PC-9 (cell line): ENCODE data around the gene MAN2C1. TPM values are rescaled to one million over a fixed set of nuclear protein-coding genes. Genes with fewer than 3 reads are reported as not detected.

ENCODE experiments used
- BruUV-seq: library from RNA; stranded (reverse); fragments of 400-500 nt; replicated peaks from 2 replicates; lab custom pipeline; 2021; lab: Mats Ljungman, UMichigan
- CTCF ChIA-PET: fragments of 300-600 bp; sonication (Branson Sonifier 250); formaldehyde crosslinking; loops from one replicate; lab custom pipeline; 2022; ENCODE audit warnings: antibody characterized with exemption; lab: Charles Lee
- POLR2A ChIA-PET: fragments of 300-600 bp; sonication (Branson Sonifier 250); formaldehyde crosslinking; loops from one replicate; lab custom pipeline; 2022; ENCODE audit warnings: antibody characterized with exemption; ENCODE audit not compliant: unreplicated experiment; lab: Charles Lee
- DNase-seq, 2 experiments: peaks; one replicate each; pipeline versions ENCODE4 v3.0.0 to v3.0.0-alpha.2; 2015 to 2022; ENCODE audit warnings: mixed read lengths in 1 of 2
- H2AFZ ChIP-seq: fragments of 200-600 bp; sonication (generic); 2 replicates; pipeline ENCODE4 v1.8.1; 2017; ENCODE audit warnings: antibody characterized with exemption
- H3F3A ChIP-seq: fragments of 200-600 bp; sonication (generic); 2 replicates; pipeline ENCODE4 v1.8.1; 2017; ENCODE audit warnings: antibody characterized with exemption, mild to moderate bottlenecking, low read depth; ENCODE audit not compliant: insufficient read depth
- H3K27ac ChIP-seq: fragments of 200-600 bp; sonication (generic); 2 replicates; pipeline ENCODE4 v1.6.1; 2016; ENCODE audit warnings: mixed run types
- H3K27me3 ChIP-seq: fragments of 200-600 bp; sonication (generic); 2 replicates; pipeline ENCODE4 v1.6.1; 2016; ENCODE audit warnings: low read depth, mixed run types; ENCODE audit not compliant: insufficient read depth
- H3K36me3 ChIP-seq: fragments of 200-600 bp; sonication (generic); 2 replicates; pipeline ENCODE4 v1.6.1; 2016; ENCODE audit warnings: low read depth, mixed run types
- H3K4me1 ChIP-seq: fragments of 200-600 bp; sonication (generic); replicated peaks from 2 replicates; pipeline ENCODE4 v1.6.1; 2016; ENCODE audit warnings: mixed run types; ENCODE audit not compliant: insufficient read depth
- H3K4me2 ChIP-seq: fragments of 200-600 bp; sonication (generic); 2 replicates; pipeline ENCODE4 v1.6.1; 2017; ENCODE audit warnings: mixed run types
- H3K4me3 ChIP-seq: fragments of 200-600 bp; sonication (generic); 2 replicates; pipeline ENCODE4 v1.6.1; 2016; ENCODE audit warnings: mixed run types
- H3K79me2 ChIP-seq: fragments of 200-600 bp; sonication (generic); 2 replicates; pipeline ENCODE4 v1.6.1; 2017; ENCODE audit warnings: low read depth, mixed run types
- H3K9me2 ChIP-seq: fragments of 200-600 bp; sonication (generic); 2 replicates; pipeline ENCODE4 v1.8.1; 2017; ENCODE audit warnings: mild to moderate bottlenecking; ENCODE audit not compliant: insufficient read depth
- H3K9me3 ChIP-seq: fragments of 200-600 bp; sonication (generic); 2 replicates; pipeline ENCODE4 v1.8.1; 2016; ENCODE audit warnings: low read depth; ENCODE audit not compliant: insufficient read depth
- H4K20me1 ChIP-seq: fragments of 200-600 bp; sonication (generic); 2 replicates; pipeline ENCODE4 v1.8.1; 2017; ENCODE audit not compliant: insufficient read depth
- EZH2 ChIP-seq: fragments of 200-600 bp; sonication (generic); IDR thresholded peaks from 2 replicates; pipeline ENCODE4 v1.8.0; 2017; ENCODE audit warnings: antibody characterized with exemption, low read depth
- intact Hi-C: fragments of 100-400 bp; cut with micrococcal nuclease; formaldehyde crosslinking; loops from one replicate; pipeline ENCODE4 v1.10.0; 2022; ENCODE audit not compliant: unreplicated experiment
- total RNA-seq: library from RNA; stranded (reverse); gene quantifications from 2 replicates; pipeline ENCODE4 v1.2.3, GENCODE V29; 2021
- TF ChIP-seq, protein P1 (sequence below): fragments of 200-600 bp; sonication (generic); conservative IDR thresholded peaks from 2 replicates; pipeline ENCODE4 v1.6.1; 2017; ENCODE audit warnings: mixed run types, antibody characterized with exemption, mild to moderate bottlenecking, moderate library complexity

MAN2C1 gene
- total RNA-seq, 1 experiment from 2014 or later = 94.3 TPM

DNA sequence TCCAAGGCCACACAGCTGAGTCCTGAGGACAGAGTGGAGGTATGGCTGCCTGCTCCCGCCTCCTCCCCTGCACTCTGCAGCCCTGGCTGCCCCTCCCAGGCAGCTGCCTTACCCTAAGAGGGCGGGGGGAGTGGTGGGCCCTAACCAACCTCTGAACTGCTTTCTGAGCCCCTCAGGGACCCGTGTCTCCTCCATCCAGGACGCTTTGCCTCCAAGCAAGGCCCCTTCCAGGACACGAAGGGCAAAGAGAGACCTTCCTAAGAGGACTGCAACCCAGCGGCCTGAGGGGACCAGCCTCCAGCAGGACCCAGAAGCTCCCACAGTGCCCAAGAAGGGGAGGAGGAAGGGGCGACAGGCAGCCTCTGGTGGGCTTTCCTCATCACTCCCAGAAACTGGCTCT, 14.0 kb downstream of the MAN2C1 start:
- Histone ChIP-seq H2AFZ (no peak overlapping the region), H3K4me3 (no peak overlapping the region), H3K9me3 (no peaks in the 10 kb centered on the region), H3K79me2 (no peaks in the 10 kb centered on the region), H3F3A (no peaks in the 10 kb centered on the region), H3K27ac (no peak overlapping the region), H4K20me1 (no peaks in the 10 kb centered on the region), H3K27me3 (no peaks in the 10 kb centered on the region), H3K4me1 (no peaks in the 10 kb centered on the region), H3K4me2 (no peak overlapping the region), H3K36me3 (no peaks in the 10 kb centered on the region), H3K9me2 (no peaks in the 10 kb centered on the region)
- no peak for DNase-seq
- intact Hi-C loops = no loop called here
- TF ChIP-seq, protein P1, sequence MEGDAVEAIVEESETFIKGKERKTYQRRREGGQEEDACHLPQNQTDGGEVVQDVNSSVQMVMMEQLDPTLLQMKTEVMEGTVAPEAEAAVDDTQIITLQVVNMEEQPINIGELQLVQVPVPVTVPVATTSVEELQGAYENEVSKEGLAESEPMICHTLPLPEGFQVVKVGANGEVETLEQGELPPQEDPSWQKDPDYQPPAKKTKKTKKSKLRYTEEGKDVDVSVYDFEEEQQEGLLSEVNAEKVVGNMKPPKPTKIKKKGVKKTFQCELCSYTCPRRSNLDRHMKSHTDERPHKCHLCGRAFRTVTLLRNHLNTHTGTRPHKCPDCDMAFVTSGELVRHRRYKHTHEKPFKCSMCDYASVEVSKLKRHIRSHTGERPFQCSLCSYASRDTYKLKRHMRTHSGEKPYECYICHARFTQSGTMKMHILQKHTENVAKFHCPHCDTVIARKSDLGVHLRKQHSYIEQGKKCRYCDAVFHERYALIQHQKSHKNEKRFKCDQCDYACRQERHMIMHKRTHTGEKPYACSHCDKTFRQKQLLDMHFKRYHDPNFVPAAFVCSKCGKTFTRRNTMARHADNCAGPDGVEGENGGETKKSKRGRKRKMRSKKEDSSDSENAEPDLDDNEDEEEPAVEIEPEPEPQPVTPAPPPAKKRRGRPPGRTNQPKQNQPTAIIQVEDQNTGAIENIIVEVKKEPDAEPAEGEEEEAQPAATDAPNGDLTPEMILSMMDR = no peak
- TF ChIP-seq EZH2 = no peak
- POLR2A ChIA-PET = no interaction called here
- CTCF ChIA-PET = no interaction called here
- no TSS peak for BruUV-seq

- DNase-seq = no peak
- TF ChIP-seq, protein P1 = no peak
- TF ChIP-seq EZH2 = no peak
- Histone ChIP-seq H3K4me1 (no peaks in the 10 kb centered on the region), H3K9me3 (no peaks in the 10 kb centered on the region), H3K4me2 (no peak overlapping the region), H3K9me2 (no peaks in the 10 kb centered on the region), H4K20me1 (no peaks in the 10 kb centered on the region), H3K79me2 (no peaks in the 10 kb centered on the region), H3K27me3 (no peaks in the 10 kb centered on the region), H3F3A (no peaks in the 10 kb centered on the region), H2AFZ (no peak overlapping the region), H3K4me3 (no peak overlapping the region), H3K36me3 (no peaks in the 10 kb centered on the region), H3K27ac (no peak overlapping the region)
- no TSS peak for BruUV-seq
- CTCF ChIA-PET = no interaction called here
- POLR2A ChIA-PET = no interaction called here
- intact Hi-C loops = no loop called here
Measured at GRCh38 chr15:75353604-75354003, 14.8 kb downstream of the MAN2C1 start.

- H3K36me3 ChIP-seq = no peaks in the 10 kb centered on the region
- H4K20me1 ChIP-seq = no peaks in the 10 kb centered on the region
- H3K4me3 ChIP-seq = no peak overlapping the region
- H3K79me2 ChIP-seq = no peaks in the 10 kb centered on the region
- H3K4me2 ChIP-seq = no peak overlapping the region
- H3K9me3 ChIP-seq = no peaks in the 10 kb centered on the region
- H2AFZ ChIP-seq = no peak overlapping the region
- ChIA-PET POLR2A (no interaction called here), CTCF (interaction anchor here (0.7 kb wide), 1 partner anchor 890 kb away, joined by 3 read pairs; no protein-coding TSS in a partner anchor)
- H3K27ac ChIP-seq = no peak overlapping the region
- H3K9me2 ChIP-seq = no peaks in the 10 kb centered on the region
- intact Hi-C loops = no loop called here
- H3K4me1 ChIP-seq = no peaks in the 10 kb centered on the region
- no peak for DNase-seq
- BruUV-seq = no TSS peak
- H3K27me3 ChIP-seq = no peaks in the 10 kb centered on the region
- TF ChIP-seq, protein P1 = no peak
- no peak for TF ChIP-seq EZH2
- no peaks in the 10 kb centered on the region for H3F3A ChIP-seq
Measured at GRCh38 chr15:75352186-75353080, 16.0 kb downstream of the MAN2C1 start.
